NCI-H2196 treated with DMSO at 0.1 percent for 48 hours (cell line): ENCODE results near the gene ADCK1.
"Not testable (repeated sequence)": the region's sequence is repeated elsewhere in the genome, so short reads cannot be mapped to it uniquely, and the experiment has no call there.

Experiments
- DNase-seq: peaks from one replicate; lab custom pipeline; 2025; ENCODE audit not compliant: unreplicated experiment; lab: John Stamatoyannopoulos, UW

Gene ADCK1

DNA sequence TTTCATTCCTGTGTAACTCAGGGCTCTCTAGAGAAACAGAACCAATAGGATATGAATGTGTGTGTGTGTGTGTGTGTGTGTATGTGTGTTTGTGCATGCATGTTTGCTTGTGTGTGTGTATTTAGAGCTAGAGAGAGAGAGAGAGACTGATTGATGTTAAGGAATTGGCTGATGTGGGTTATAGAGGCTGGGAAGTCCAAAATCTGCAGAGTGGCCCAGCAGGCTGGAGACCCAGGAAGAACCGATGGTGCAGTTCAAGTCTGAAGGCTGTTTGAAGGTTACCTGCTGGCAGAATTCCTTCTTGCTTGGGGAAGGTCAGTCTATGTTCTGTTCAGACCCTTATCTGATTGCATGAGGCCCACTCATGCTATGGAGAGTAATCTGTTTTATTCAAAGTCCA lies 64.7 kb downstream of the ADCK1 start:
- no peak for DNase-seq

DNA sequence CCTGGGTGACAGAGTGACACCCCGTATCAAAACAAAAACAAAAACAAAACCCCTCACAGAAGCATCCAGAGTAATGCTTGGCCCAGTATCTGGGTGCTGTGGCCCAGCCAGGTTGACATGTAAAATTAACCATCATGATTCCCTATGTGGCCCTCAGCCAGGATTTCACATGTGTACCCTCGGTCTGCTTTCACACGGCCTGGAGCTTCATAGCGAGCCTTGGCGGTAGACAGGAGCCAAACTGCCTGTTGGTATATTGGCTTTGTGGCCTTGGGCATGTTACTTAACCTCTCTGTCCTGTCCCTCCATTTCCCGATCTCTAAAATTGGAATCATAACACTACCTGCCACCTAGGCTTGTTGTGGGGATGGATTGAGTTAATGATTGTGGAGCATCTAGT lies 65.5 kb downstream of the ADCK1 start:
- DNase-seq: no peak

DNA sequence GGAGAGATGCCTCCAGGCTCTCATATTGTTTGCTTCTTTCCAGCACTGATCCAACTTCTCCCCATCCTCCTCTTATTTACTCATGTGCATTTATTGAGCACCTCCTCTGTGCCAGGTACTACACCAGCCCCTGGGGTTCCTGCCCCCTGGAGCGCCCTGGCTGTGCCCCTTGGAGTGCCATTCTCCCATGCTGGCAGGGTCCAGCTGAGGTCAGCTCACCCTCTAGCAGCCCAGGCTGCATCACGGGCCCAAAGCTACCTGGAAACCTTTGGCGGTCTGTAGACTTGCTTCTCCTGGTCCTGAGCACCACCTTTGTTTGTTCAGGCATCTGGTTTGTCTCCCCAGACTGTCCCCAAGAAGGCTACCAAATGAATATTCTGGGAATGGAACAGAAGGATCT lies 67.0 kb downstream of the ADCK1 start:
- no peak for DNase-seq

DNA sequence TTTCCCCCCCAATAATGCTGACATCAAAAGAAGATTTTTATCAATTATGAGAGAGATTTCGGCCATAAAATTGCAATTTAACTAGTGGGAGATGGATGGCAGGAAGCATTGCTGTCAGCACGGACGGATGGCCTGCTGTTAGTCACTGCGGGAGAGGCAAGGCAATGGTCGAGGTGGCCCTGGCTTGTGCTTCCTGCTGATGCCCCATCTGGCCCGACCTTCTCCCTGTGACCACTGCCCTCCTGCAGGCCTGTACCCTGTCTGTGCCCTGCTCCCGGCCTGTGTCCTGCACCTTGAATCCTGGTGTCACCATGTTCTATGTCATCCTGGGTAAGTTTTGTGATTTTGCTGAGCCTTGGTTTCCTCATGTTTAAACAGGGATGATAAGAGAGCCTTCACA lies 67.6 kb downstream of the ADCK1 start:
- DNase-seq: no peak

DNA sequence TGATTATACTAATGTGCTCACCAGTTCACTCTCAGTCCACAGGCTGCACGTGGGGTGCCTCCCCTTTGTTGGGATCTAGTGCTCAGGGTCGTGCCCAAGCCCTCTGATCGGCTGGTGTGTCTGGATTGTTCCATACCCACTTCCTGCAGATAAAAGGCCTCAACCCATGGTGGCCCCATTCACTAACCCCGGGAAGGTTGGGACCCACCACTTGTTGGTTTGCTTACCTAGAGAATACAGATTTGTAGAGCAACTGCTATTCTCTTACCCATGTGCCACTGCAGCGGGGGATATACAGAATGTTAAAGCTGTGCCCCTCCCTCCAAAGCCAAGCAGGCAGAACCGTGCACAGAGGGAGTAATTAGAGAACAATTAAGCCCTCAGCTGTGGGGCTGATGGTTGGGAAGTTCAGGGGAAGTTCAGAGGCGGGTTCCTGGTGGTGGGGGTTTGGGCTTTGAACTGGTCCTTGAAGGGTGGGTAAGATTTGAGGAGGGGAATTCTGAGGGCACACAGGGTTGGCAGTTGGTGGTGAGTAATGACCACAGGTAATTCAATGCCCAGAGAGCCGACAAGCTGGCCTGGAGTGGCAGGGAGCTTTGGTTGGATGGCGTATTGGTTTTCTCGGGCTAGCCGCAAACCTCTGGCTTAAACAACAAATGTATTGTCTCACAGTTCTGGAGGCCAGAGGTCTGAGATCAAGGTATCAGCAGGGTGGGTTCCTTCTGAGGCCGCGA lies 68.8 kb downstream of the ADCK1 start:
- no peak for DNase-seq

DNA sequence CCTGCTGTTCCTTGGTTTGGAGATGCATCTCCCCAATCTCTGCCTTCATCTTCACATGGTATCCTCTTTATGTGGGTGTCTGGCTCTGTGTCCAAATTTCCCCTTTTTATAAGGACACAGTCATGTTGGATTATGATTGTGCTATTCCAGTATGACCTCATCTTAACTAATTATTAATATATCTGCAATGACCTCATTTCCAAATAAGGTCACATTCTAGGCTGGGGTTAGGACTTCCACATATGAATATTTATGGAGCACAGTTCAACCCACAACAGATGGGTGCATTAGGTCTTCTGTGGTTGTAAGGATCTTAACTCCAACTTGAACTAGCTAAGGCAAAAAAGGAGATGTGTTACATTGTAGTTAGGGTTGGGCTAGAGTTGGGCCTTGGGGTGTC lies 69.4 kb downstream of the ADCK1 start:
- DNase-seq: no peak

DNA sequence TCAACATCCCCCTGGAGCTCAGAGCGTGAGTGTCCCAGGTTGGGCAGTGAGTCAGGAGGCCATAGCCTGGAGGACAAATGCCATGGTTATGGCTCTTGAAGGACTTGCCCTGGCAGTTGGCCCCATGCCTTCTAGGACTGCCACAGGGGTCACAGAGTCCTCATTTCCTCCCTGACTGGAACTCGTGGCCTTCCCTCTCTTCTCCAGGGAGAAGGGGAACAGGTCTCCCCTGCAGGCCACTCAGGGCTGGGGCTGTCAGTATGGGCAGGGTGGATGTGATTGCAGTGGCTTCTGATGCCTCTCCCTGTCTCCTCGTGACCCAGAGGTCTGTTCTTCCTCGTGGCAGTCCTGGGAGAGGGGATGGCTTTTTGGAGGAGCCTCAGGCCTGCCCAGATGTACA lies 70.7 kb downstream of the ADCK1 start:
- DNase-seq: no peak

DNA sequence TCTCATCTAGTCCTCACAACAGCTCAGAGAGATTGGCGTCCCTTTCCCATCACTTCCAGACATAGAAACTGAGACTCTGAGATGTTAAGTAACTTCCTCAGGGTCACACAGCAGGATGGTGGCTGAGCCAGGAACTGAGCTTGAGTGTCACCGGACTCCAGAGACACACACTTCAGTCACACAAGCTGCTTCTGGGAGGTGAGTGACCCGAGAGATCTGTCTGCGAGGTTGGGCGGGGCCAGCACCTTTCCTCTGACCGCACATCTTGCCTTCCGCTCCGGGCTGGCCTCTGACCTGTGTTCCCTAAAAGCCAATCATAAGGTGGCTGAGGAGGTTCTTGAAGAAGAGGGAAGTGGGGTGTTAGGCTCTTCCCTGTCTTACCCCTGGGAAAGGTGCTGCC lies 72.2 kb downstream of the ADCK1 start:
- no peak for DNase-seq

DNA sequence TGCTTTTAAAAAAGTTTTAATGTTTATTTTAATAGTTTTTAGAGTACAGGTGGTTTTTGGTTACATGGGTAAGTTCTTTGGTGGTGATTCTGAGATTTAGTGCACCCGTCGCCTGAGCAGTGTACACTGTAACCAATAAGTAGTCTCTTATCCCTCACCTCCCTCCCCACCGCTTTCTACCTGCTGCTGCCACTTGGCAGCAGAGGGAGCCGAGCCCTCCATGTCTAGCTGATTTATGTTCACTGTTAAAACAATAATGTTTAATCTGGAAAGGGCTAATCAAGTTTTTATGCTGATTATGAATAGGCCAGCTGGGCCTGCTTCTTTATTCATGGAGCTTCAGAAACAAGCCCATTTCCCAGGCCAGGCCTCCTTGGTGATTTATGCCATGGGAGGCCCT lies 73.1 kb downstream of the ADCK1 start:
- DNase-seq: no peak

DNA sequence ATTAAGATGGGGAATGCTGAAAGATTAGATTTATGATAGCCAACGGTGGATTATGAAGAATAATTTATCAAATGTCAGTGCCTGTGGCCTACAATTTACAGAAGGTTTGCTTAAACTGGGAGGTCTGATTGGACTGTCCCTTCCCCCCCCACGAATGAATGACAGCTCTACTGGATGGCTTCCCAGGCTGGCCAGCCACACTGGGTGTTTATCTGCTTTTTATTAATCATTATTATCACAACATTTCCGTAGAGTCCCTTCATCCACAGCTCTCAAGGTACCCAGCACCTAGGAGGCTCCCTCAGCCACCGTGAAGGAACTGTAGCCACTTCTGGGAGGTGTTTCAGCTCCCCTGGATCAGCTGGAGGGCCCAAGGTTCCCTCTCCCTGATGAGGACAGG lies 78.9 kb downstream of the ADCK1 start:
- DNase-seq: no peak

DNA sequence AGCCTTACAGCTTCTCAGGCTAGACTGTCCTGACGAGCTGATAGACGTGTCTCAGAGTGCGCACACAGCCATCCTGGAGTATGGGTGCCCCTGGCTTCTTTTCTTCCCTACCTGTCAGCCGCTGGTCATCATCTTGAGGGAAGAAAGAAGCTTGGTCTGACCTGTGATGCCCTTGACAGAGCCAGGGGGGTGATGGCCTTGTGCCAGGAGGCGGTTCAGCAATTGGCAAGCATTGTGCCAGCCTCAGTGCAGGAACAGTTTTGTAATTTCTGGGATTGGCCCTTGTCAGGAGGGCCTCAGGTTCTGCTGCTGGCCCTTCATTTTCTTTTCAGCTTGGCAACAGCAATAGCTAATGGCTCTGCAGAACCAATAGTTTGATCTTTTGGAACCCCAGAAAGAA lies 80.1 kb downstream of the ADCK1 start:
- no peak for DNase-seq

DNA sequence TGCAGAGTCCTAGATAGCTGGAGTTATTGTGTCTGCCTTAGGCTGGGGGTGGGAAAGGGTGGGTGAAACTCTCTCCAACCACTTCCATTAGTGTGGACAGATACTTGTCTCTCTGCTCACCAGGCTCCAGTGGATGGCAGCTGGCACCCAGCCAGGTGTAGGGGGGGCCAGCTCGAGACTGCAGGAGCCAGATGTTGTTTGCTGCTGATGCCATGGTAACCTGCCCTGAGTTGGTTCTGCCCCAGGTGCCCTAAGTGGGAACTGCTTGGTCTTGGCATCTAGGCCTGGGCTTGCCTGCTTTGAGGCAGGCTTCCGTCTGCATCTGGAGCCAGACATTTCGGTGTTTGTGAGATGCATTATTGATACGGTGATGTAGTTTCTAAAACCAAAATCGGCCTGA lies 82.2 kb downstream of the ADCK1 start:
- DNase-seq: peak; percentile 85

DNA sequence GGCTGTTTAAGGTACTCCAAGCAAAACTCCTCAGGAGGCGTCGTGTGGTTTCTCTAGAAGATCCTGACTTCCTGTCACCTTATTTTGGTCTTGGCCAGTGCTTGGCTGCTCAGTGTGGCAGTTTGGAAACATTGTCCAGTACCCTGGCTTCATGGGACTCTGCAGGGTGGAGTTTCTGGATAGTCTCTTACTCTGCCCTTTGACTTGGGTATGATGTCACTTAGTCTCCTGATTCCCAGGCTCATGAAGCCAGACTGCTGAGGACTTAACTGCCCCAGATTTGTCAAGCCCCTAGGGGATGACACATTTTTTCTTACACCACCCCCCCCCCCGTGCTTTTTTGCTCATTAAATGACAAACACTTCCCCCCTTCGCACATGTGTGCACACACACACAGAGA lies 82.7 kb downstream of the ADCK1 start:
- DNase-seq: no peak

DNA sequence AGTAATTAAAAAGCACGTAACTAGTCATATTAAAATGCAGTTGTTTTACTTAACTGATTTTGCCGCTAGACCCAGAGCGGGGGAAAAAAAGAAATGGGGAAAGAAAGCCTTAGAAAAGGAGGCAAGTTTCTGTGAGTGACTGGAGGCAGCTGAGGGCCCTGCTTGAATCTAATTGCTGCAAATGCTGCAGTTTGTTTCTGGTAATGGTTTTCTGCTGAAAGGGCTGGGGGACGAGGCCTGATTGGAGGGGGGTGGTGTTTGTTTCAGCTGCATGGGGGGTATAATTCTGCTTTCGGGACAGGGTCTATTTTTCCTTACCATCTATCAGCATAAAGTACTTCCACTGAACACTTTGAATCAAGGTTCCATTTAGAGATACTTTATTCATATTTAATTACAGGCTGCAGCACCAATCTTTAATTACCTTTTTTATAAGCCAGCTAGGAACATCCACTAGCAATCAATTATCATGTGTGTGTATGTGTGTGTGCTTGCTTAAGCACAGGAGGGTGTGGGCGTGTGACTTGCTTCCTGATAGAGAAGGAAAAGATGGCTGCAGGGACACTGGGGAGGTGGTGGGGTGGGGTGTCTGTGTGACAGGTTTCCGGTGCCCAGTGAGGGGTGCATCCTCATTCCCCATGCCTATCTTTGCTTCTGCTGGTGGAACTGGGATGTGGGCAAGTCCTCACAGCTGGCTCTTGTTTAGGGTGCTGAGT lies 83.4 kb downstream of the ADCK1 start:
- no peak for DNase-seq

DNA sequence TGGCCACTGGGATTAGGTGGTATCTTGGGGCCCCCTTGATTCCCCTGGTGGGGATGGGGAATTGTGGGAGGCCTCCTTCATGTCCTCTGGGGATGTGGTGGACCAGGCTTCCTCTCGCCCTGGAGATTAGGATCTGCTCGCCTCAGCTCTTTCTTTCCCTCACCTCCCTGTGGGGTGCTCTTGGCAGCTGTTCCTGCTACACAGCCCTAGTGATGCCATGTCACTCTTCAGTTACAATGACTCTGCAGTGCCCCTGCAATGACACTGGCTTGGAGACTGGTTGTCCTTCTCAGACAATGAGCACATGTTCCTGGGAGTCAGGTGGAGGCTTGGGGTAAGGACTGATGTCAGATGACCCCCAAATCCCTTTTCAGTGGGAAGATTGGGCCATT lies 83.9 kb downstream of the ADCK1 start:
- no peak for DNase-seq

DNA sequence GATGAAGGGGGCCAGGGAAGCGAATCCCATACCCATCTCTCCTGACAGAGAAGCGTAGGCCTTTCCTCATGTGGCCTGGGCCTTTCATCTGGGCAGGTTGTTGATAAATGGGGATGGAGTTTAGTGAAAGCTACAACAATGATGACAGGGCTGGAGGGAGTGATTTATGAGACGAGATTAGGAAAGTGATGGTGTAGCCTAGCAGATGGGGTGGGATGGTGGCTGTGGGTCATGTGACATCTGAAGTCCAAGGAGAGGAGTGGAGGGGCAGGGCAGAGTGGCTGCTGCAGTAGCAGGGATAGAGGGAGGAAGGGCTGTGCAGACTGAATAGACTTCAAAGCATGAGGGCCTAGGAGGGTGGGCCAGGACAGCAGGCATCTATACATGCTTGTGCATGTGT lies 85.5 kb downstream of the ADCK1 start:
- DNase-seq: no peak

DNA sequence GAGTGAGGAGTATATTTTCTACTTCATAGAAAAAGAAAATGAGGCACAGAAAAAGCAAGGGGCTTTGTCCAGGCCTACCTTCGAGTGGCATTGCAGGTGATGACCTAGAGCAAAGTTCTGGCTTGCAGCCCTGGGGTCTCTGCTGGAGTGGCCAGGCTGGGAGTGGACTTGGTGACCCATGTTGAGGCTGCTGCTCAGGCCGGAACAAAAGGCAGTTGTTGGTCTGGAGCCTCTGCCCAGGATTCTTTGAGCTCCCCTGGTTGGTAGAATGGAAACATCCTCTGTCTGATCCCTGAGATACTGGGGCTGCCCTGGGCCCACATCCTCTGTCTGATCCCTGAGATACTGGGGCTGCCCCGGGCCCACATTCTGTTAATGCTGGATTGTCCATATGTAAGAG lies 86.1 kb downstream of the ADCK1 start:
- no peak for DNase-seq

DNA sequence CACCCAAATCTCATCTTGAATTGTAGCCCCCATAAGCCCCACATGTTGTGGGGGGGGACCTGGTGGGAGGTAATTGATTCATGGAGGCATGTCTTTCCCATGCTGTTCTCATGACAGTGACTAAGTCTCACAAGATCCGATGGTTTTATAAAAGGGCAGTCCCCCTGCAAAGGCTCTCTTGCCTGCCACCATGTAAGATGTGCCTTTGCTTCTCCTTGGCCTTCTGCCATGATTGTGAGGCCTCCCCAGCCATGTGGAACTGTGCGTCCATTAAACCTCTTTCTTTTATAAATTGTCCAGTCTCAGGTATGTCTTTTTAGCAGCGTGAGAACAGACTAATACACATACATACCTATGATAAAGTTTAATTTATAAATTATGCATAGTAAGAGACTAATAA lies 89.0 kb downstream of the ADCK1 start:
- DNase-seq: not testable (repeated sequence)

DNA sequence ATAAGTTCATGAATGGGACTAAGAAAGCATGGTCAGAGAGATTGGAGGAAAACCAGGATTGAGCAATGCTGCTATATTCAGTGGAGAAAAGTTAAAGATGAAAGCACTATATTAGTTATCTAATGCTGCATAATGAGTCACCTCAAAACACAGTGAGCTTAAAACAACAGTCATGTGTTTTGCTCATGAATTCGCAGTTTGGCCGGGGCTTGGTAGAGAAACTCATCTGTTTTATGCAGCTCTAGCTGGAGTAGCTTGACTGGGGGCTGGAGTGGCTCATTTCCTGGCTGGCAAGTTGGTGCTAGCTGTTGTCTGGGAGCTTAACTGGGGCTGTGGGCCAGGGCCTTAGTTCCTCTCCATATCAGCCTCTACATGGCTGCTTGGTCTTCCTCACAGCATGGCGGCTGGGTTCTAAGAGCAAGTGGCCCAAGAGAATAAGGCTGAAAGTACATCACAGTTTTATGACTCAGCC lies 90.1 kb downstream of the ADCK1 start:
- no peak for DNase-seq

DNA sequence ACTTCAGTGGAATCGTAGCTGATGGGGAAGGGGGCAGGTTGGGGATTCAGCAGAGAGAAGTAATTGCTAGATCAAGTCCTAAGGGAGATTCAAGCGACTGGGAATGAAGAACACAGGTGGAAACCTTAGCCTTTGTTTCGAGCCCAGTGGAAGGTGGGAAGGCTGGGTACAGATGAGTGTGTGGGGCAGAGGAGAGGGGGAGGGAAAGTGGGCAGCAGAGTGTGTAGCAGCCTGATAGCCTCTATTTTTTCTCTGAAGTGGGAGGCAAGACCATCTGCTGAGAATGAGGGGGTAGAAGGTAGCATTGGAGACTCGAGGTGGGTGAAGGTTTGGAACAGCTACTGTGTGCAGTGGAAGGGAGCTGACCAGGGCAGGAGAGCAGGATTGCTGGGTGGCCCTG lies 91.0 kb downstream of the ADCK1 start:
- no peak for DNase-seq

DNA sequence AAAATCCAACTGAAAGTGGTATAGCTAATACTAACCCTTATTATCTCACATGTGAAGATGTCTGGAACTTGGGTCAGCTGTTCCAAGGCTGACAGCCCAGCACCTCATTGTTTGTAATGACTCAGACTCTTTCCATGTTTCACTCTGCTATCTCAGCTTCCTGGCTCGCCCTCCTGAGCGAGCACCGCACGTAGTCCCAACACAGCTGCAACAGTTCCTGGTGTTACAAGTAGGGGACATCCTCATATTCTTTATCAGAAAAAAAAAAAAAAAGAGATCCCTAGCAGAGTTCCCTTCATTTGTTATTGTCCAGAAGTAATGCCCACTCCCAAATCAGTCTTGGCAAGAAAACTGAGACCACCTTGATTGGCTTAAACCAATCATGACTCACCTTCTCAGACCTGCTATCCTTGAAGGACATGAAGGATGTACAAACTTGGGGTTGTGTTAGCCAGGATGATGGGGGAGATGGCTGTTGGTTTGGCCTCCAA lies 92.5 kb downstream of the ADCK1 start:
- DNase-seq: no peak

DNA sequence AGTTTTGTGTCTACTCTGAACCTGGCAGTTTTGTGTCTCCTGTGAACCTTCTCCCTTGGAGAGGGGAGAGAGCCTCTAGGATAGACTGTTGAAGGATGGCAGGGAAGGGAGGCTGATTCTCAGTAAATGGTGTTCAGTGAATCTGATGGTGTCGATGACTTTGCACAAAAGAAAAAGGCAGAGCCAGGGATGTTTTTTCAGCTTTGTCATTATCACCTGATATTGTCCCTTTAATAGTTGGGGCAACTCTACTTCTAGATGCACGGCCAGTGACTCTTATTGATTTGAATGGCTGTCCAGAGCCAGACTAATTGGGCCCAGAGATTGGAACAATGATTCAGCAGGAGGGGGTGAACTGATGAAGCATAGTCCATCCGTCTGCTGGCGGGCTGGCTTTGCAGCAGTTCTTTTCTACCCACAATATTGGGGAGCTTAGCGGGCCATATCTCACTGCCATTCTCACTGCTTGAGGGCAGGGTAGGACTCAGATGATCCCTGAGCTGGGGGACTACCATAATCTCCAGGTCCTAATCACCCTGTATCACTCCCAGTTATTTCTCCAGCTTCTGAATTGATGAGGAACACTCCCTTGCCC lies 93.1 kb downstream of the ADCK1 start:
- DNase-seq: no peak
